HEK293 (cell line): Measurements from ENCODE around the gene IPO11.

ENCODE experiments used
- ATF2 ChIP-seq: fragments of 450-650 bp; formaldehyde crosslinking; IDR thresholded peaks from 2 replicates; pipeline ENCODE4 v1.5.1; 2016; ENCODE audit warnings: missing biosample characterization, missing genetic modification characterization, low read depth
- CTCF ChIP-seq: fragments of 450-650 bp; formaldehyde crosslinking; IDR thresholded peaks from 2 replicates; pipeline ENCODE4 v1.5.1; 2016; ENCODE audit warnings: missing biosample characterization, missing genetic modification characterization
- TCF7L2 ChIP-seq: IDR thresholded peaks from 2 replicates; pipeline ENCODE4 v1.6.1; 2011; ENCODE audit warnings: low read depth, mild to moderate bottlenecking, inconsistent platforms, low read length, moderate library complexity, borderline replicate concordance
- ZBTB44 ChIP-seq: fragments of 450-650 bp; IDR thresholded peaks from 2 replicates; pipeline ENCODE4 v1.5.1; 2018; ENCODE audit warnings: missing biosample characterization, mild to moderate bottlenecking, missing genetic modification characterization
- ZBTB8A ChIP-seq: fragments of 450-650 bp; formaldehyde crosslinking; IDR thresholded peaks from 2 replicates; pipeline ENCODE4 v1.5.1; 2016; ENCODE audit warnings: missing biosample characterization, missing genetic modification characterization
- ZNF362 ChIP-seq: fragments of 450-650 bp; formaldehyde crosslinking; IDR thresholded peaks from 2 replicates; pipeline ENCODE4 v1.5.1; 2016; ENCODE audit warnings: missing biosample characterization, missing genetic modification characterization

GRCh38 chr5:62576570-62577170 lies 164.1 kb downstream of the IPO11 start:
- TF ChIP-seq CTCF (tag by site-specific recombination), result no peak
- TF ChIP-seq ZNF362 (tag by site-specific recombination), result no peak
- no peak for TF ChIP-seq ZBTB8A
- TF ChIP-seq ZBTB44 (tag by site-specific recombination), result no peak
- TF ChIP-seq TCF7L2, result no peak
- TF ChIP-seq ATF2 (tag by site-specific recombination), result no peak
